ENCODE measurements around the gene MRPS18B. TPM values are rescaled to one million over a fixed set of nuclear protein-coding genes. Genes with fewer than 3 reads are reported as not detected.

Gene MRPS18B
- total RNA-seq, 1 donor from 2014 or later = 77.7 TPM

DNA sequence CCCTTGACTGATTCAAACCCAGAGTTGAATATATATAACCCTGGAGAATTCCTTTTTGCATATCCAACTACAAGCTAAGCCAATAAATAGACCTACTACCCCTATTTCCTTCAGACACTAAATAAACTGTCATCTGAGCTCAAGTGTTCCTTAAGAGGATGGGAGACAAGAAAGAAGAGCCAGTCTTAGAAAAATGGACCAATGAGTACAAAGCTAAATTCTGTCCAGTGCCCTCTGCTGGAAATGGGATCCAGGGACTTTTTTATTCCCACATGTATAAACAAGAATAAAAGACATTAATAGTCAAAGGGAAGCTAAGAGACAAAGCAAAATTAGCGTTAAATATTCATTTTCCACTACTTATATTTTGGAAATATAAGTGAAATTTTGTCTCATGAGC is 5.4 kb upstream of the MRPS18B start:
- Mint-ChIP-seq H3K36me3 (ENCODE audit: low read depth) (peaks cover 79% of the 10 kb centered on the region), H3K4me3 (no peak overlapping the region), H3K4me1 (ENCODE audit: low read depth) (peaks cover 69% of the 10 kb centered on the region), H3K27ac (peak overlapping the region; percentile 26), H3K9me3 (no peaks in the 10 kb centered on the region), H3K27me3 (ENCODE audit: insufficient read depth) (peaks cover 2% of the 10 kb centered on the region)
- intact Hi-C loops (cut with micrococcal nuclease) = loop anchor here (2.0 to 10.0 kb wide), 3 partner anchors 15 to 1253 kb away; partner anchors contain the start of genes NEU1, POLR1H and PPP1R11
- no peak for DNase-seq (ENCODE audit: low spot score)

DNA sequence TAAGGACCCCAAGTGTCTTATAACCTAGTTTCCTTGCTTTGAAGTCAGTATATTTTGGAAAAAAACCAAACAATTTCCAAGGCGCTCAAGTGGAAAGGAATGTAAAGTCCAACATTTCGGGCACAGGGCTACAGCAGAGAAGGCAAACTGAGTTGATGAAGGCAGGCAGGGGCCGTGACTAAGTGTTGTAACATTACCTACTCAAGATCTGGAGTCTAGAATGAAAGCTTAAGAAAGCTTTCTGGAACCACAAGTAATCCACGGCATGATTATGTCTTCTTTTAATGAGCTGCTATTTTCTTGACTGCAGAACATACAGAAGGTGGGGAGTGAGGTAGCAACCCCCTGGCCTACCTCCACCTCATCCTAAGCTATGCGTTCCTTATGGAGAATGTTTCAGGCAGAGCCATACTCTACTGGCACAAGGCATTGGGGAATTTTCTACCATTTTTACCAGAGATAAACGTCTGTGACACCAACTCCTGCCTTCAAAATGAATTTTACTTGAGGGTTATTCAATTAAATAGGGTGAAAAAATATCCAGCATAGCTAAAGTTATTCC is 4.9 kb upstream of the MRPS18B start:
- Mint-ChIP-seq H3K36me3 (ENCODE audit: low read depth) (peaks cover 75% of the 10 kb centered on the region), H3K9me3 (no peaks in the 10 kb centered on the region), H3K27ac (no peak overlapping the region), H3K4me1 (ENCODE audit: low read depth) (peaks cover 64% of the 10 kb centered on the region), H3K27me3 (ENCODE audit: insufficient read depth) (peaks cover 6% of the 10 kb centered on the region), H3K4me3 (no peak overlapping the region)
- no peak for DNase-seq (ENCODE audit: low spot score)
- intact Hi-C loops (cut with micrococcal nuclease) = loop anchor here (2.0 to 10.0 kb wide), 3 partner anchors 16 to 1252 kb away; partner anchors contain the start of genes NEU1, POLR1H and PPP1R11

DNA sequence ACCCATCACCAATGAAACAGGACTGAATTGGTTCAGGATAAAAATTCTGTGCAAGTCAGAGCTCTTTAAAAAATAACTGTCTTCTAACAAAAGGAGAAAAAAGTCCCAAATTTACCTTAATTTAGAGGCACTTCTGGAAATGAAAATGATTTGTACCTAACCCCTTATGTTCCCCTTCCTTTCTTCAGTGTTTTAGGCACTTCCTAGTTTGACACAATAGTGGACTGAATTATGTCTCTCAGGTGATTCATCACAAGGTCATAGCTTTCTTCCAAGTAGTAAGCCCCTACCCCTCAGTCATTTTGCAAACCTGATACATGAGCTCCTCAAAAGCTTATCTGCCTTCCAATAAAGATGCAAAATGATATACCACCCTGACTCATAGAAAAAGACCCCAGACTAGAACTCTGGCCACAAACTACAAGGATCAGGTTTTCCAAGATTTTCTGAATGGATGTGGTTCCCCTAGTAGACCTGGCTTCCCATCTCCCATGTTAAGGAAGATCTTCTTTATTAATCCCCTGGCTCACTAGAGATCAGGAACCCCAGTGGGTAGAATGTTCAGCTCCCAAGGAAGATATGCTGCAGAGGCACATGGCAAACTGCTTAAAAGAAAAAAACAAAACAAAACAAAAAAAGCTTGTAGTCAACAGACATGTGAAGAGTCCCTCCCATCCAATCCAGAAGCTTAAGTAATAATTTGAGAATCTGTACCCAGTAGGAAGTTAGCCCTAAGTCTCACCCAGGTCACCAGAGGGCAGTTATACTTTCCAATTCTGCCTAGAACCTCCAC is 4.2 kb upstream of the MRPS18B start:
- Mint-ChIP-seq H3K9me3 (no peaks in the 10 kb centered on the region), H3K4me1 (ENCODE audit: low read depth) (peaks cover 65% of the 10 kb centered on the region), H3K4me3 (peak overlapping the region; percentile 82), H3K27me3 (ENCODE audit: insufficient read depth) (peaks cover 6% of the 10 kb centered on the region), H3K27ac (peak overlapping the region; percentile 69), H3K36me3 (ENCODE audit: low read depth) (peaks cover 74% of the 10 kb centered on the region)
- intact Hi-C loops (cut with micrococcal nuclease) = loop anchor here (2.0 to 10.0 kb wide), 3 partner anchors 17 to 1251 kb away; partner anchors contain the start of genes NEU1, POLR1H and PPP1R11
- no peak for DNase-seq (ENCODE audit: low spot score)

DNA sequence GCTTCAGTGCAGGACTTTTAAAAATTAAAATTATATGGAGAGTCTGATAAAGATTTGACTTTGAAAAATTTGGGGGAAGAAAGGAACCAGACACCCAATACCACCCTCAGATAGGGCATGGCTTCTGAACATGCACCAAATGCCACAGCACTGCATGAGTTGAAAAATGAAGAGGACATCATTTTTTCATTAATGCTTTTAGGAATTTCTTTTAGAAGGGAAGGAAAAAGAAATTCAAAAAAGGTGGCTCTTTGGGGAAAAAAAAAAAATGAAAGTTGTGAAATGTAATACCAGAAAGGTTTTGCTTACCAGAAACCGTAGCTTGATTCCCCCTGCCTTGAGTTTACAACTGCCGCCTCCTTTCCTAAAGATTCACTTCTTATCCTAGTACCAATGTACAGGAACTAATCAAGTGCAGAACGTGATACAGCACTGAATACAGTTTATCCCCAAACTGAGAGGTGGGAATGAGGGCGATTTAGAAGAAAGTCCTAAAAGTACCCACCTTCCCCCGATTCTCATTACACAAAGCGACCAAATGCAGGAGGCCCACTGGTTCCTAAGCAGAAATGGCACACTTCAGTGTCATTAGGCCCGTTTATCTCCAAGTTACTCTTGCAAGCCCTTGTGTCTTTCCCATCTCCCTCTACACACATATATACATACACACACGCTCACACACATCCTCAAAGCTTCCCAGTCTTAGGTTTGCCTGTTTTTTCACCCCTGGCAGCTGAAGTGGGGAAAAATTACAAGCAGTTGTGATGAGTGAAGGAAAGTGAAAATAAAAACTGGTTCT is 3.4 kb upstream of the MRPS18B start:
- Mint-ChIP-seq H3K4me1 (ENCODE audit: low read depth) (peaks cover 65% of the 10 kb centered on the region), H3K4me3 (peak overlapping the region; percentile 91), H3K27me3 (ENCODE audit: insufficient read depth) (peaks cover 6% of the 10 kb centered on the region), H3K27ac (peak overlapping the region; percentile 98), H3K36me3 (ENCODE audit: low read depth) (peaks cover 69% of the 10 kb centered on the region), H3K9me3 (no peaks in the 10 kb centered on the region)
- DNase-seq (ENCODE audit: low spot score) = no peak
- intact Hi-C loops (cut with micrococcal nuclease) = loop anchor here (10.0 kb wide), 2 partner anchors 549 to 1251 kb away; partner anchors contain the start of genes NEU1, POLR1H and PPP1R11

DNA sequence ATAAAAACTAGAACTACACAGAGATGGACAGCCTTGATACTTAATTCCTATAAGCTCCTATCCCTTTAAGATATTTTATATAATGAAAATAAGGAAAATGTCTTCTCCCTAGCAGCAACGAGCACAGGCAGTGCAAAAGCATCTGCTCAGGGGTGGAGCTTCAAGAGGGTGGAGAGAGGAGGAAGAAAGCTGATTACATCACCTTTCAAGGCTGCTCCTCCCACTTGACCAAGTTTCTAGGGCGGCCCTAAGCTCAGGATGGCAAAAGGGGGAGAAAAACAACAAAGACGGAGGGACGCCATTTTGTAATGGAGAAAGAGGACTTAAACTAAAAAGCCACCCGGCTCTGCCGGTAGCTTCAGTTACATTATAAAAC is 2.8 kb upstream of the MRPS18B start:
- Mint-ChIP-seq H3K36me3 (ENCODE audit: low read depth) (peaks cover 69% of the 10 kb centered on the region), H3K4me3 (peak overlapping the region; percentile 91), H3K9me3 (no peaks in the 10 kb centered on the region), H3K27me3 (ENCODE audit: insufficient read depth) (peaks cover 6% of the 10 kb centered on the region), H3K4me1 (ENCODE audit: low read depth) (peaks cover 64% of the 10 kb centered on the region), H3K27ac (peak overlapping the region; percentile 98)
- peak; percentile 88 for DNase-seq (ENCODE audit: low spot score)
- intact Hi-C loops (cut with micrococcal nuclease) = loop anchor here (5.0 to 10.0 kb wide), 6 partner anchors 122 to 1250 kb away; partner anchors contain the start of genes DDR1, HLA-B, NEU1 and POLR1H

DNA sequence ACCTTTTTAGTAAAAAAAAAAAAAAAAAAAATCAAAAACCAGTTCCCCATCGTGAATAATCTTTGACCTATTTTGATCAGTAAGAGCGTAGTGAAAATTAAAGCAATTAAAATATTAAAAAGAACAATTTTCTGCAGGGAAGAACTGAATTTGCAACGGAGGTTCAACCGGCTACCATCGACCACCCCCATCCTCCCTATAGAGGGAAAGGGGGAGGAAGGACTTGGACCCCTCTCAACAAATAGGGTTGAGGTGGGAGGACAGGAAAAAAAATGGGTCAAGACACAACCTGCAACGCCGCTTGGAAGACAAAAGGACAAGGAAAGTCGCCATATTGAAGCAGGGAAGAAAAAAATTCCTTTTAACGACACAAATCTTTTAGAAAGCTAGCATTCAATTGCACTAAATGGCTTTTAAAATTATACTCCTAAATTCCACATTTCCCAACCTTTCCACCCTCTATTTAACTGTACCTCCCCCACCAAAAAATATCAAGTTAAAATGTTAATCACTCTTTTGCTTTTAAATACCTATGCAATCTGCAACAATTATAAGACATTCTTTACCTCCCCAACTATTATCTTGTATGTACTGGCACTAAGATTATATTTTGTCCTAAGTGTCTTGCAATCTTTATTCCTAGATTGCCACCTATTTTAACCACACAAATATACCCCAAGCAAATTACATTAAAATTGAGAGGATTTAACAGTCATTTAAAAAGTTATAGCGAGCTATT is 2.3 kb upstream of the MRPS18B start:
- peak; percentile 17 for DNase-seq (ENCODE audit: low spot score)
- H3K9me3 Mint-ChIP-seq = no peaks in the 10 kb centered on the region
- intact Hi-C loops (cut with micrococcal nuclease) = loop anchor here (5.0 to 10.0 kb wide), 6 partner anchors 122 to 1249 kb away; partner anchors contain the start of genes DDR1, HLA-B, NEU1 and POLR1H
- H3K27me3 Mint-ChIP-seq (ENCODE audit: insufficient read depth) = peaks cover 6% of the 10 kb centered on the region
- peaks cover 59% of the 10 kb centered on the region for H3K4me1 Mint-ChIP-seq (ENCODE audit: low read depth)
- H3K36me3 Mint-ChIP-seq (ENCODE audit: low read depth) = peaks cover 63% of the 10 kb centered on the region
- peak overlapping the region; percentile 98 for H3K27ac Mint-ChIP-seq
- peak overlapping the region; percentile 91 for H3K4me3 Mint-ChIP-seq

DNA sequence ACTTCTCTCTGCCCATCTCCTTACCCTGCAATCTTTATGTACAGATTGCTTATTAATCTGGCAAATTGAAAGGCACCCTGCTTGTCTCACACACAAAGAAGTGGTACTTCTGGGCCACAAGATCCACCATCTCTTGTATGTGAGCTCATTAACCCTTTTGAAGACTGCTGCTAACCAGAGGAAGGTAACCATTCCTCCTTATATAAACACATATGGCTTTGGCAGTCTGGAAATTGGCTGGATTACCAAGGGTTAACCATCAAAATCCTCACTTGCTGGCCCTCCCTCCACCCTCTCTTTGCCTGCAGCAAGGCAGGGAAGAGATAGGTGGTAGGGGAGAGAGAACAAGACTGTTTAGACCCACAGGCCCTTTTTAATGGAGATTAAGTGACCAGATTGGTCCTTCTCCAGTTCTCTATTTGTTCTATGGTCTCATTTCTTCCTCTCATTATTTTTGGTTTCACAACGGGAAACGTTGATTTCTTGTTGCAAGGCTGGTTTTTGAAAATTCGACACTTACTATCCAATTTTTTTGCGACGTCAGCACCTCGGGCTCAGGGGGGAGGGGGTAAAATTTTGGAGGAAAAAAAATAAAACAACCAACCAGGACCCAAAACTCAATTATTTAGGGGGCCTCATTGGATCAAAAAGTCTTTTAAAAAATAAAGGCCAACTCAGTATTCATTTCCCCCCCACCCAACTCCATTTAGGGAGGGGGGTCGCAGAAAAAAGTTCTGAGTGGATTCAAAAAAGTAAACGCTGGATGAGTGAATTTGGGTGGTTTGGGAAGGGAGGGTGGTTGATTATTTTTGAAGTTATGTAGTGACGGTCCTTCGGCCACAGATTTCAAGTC is 1.5 kb upstream of the MRPS18B start:
- Mint-ChIP-seq H3K36me3 (ENCODE audit: low read depth) (peaks cover 61% of the 10 kb centered on the region), H3K27ac (peak overlapping the region; percentile 98), H3K9me3 (no peaks in the 10 kb centered on the region), H3K27me3 (ENCODE audit: insufficient read depth) (peaks cover 6% of the 10 kb centered on the region), H3K4me1 (ENCODE audit: low read depth) (peaks cover 51% of the 10 kb centered on the region), H3K4me3 (peak overlapping the region; percentile 91)
- DNase-seq (ENCODE audit: low spot score) = peak; percentile 14
- intact Hi-C loops (cut with micrococcal nuclease) = loop anchor here (2.0 to 10.0 kb wide), 10 partner anchors 57 to 1561 kb away; partner anchors contain the start of genes AGPAT1, DDR1, DHX16 and HLA-B

DNA sequence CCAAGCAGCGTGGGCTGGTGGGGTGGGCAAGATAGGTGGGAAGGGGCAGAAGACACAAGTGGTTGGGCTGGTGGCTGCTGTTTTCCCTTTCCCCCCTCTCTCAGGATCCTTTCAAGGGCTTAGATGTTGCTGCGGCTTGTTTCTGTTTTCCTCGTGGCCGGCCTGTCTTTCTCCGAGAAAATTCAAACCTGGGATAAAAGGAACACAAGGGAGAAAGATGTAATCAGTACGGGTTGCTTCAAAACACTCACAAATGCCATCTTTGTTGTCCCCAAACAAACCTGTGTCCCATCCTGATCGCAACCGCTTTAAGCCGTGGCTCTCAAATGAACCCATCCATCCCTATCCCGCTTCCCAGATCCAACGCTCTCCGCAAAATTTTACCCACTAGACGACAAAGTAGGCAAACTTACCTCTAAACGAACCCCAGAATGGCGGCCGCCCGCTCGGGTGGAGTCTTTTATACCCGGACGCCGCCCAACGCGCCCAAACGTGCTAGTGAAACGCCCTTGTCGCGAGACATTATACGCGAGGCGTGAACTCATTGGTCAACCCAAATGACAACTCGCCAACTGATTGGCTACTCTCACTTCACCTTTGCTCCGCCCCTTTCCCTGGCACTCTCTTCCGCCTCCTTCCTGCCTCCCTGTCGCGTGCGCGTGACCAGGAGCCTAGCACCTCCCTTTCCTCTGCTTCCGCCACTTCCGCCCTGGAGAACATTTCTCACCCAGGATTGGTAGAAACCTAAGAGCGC is 652 bp upstream of the MRPS18B start, which contains the start of gene PPP1R10:
Gene PPP1R10 (minus strand): TSS at position 433 of the 754 bp plus-strand sequence. CDS start 7,299 bp downstream, outside the sequence.
- Mint-ChIP-seq H3K27ac (peak within 1 kb of the TSS; percentile 98), H3K4me1 (ENCODE audit: low read depth) (peaks cover 43% of the 10 kb centered on the region), H3K4me3 (peak within 1 kb of the TSS; percentile 91), H3K27me3 (ENCODE audit: insufficient read depth) (peaks cover 6% of the 10 kb centered on the region), H3K9me3 (no peaks in the 10 kb centered on the region), H3K36me3 (ENCODE audit: low read depth) (peaks cover 56% of the 10 kb centered on the region)
- DNase-seq (ENCODE audit: low spot score) = peak; percentile 99
- intact Hi-C loops (cut with micrococcal nuclease) = loop anchor here (1.0 to 10.0 kb wide), 20 partner anchors 9 to 1560 kb away; partner anchors contain the start of genes ABCF1, AGPAT1, ATAT1 and C6orf136

DNA sequence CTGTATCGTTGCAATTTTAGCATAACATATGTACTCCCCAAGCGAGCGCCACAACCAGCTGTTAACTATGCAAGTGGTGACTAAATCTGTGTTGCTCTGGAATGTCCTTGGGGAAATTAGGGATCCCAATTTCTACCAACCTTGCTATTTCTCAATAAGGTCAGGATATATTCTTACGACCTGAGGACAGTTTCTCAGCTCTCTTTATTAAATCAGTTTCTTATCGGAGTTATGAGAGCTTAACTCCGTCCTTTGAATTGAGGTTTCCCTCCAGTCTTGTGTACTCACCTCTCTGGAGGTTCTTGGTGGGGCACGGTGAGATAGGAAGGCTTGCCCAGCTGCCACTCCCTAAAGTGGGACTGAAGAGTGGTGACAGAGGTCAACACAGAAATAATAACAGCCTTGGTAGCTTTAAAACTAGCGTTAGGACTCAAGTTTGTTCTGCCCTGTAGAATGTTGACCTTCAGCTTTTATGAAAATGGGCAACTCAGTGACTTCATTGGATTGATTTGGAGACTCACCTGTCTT is 694 bp downstream of the MRPS18B start:
- H3K9me3 Mint-ChIP-seq = no peaks in the 10 kb centered on the region
- H3K27me3 Mint-ChIP-seq (ENCODE audit: insufficient read depth) = peaks cover 6% of the 10 kb centered on the region
- intact Hi-C loops (cut with micrococcal nuclease) = loop anchor here (5.0 to 10.0 kb wide), 6 partner anchors 119 to 1246 kb away; partner anchors contain the start of genes DDR1, HLA-B, NEU1 and POLR1H
- H3K36me3 Mint-ChIP-seq (ENCODE audit: low read depth) = peaks cover 55% of the 10 kb centered on the region
- peaks cover 31% of the 10 kb centered on the region for H3K4me1 Mint-ChIP-seq (ENCODE audit: low read depth)
- no peak for DNase-seq (ENCODE audit: low spot score)
- H3K4me3 Mint-ChIP-seq = peak overlapping the region; percentile 91
- H3K27ac Mint-ChIP-seq = peak overlapping the region; percentile 98

DNA sequence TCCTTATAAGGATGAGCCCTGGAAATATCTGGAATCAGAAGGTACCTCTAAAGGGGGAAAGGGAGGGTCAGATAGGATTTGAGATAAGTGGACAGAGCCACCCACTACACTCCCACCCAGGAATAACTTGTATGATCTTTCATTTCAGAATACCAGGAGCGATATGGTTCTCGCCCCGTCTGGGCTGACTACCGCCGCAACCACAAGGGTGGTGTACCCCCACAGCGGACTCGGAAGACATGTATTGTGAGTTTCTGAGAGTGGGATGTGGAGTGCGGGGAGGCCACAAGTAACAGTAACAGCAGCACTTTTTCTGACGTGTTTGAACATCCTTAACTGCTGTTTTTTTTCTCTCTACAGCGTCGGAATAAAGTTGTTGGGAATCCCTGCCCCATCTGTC is 1.9 kb downstream of the MRPS18B start:
- Mint-ChIP-seq H3K36me3 (ENCODE audit: low read depth) (peaks cover 45% of the 10 kb centered on the region), H3K27me3 (ENCODE audit: insufficient read depth) (peaks cover 6% of the 10 kb centered on the region), H3K27ac (no peak overlapping the region), H3K4me3 (peak overlapping the region; percentile 91), H3K4me1 (ENCODE audit: low read depth) (peaks cover 19% of the 10 kb centered on the region), H3K9me3 (no peaks in the 10 kb centered on the region)
- no peak for DNase-seq (ENCODE audit: low spot score)
- intact Hi-C loops (cut with micrococcal nuclease) = loop anchor here (5.0 to 10.0 kb wide), 6 partner anchors 118 to 1245 kb away; partner anchors contain the start of genes DDR1, HLA-B, NEU1 and POLR1H
